ENCODE data around the gene CLSTN2. TPM values are rescaled to one million over a fixed set of nuclear protein-coding genes. Genes with fewer than 3 reads are reported as not detected.

CLSTN2 gene
- total RNA-seq, 1 donor from 2014 or later: 0.74 TPM

DNA sequence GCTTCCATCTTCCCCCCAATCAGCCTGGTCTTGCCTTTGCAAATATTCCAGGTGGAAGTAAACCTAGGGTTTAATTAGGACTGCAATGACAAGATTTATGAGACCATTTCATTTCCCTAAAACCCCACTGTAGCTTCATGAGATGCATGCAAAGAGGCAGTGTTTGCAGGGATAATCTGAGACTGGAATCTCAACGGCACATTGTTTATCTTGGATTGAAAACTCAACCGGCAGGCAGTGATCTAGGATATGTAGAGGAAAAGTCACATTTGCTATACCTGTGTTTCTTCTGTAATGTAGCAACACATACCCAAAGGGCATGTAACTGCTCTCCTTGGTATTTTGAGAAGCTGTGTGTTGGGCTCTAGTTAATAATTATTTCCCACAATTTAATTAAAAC lies 18.7 kb upstream of the CLSTN2 start:
- no peak for TF ChIP-seq CTCF (IDR thresholded peaks at IDR 0.05; ENCODE audit: unreplicated experiment)
- no peaks in the 10 kb centered on the region for H3K4me1 Mint-ChIP-seq (ENCODE audit: unreplicated experiment)
- H3K4me3 Mint-ChIP-seq (ENCODE audit: unreplicated experiment): no peak overlapping the region
- no peaks in the 10 kb centered on the region for H3K27me3 Mint-ChIP-seq (ENCODE audit: unreplicated experiment)
- no peaks in the 10 kb centered on the region for H3K9me3 Mint-ChIP-seq (ENCODE audit: unreplicated experiment)
- DNase-seq (ENCODE audit: low spot score): no peak
- no peaks in the 10 kb centered on the region for H3K36me3 Mint-ChIP-seq (ENCODE audit: low read depth, unreplicated experiment)
- no peak overlapping the region for H3K27ac Mint-ChIP-seq (ENCODE audit: unreplicated experiment)

GRCh38 chr3:139917226-139917785 lies 17.7 kb upstream of the CLSTN2 start:
- Mint-ChIP-seq H3K4me1 (ENCODE audit: unreplicated experiment) (no peaks in the 10 kb centered on the region), H3K4me3 (ENCODE audit: unreplicated experiment) (no peak overlapping the region), H3K9me3 (ENCODE audit: unreplicated experiment) (no peaks in the 10 kb centered on the region), H3K27me3 (ENCODE audit: unreplicated experiment) (no peaks in the 10 kb centered on the region), H3K36me3 (ENCODE audit: low read depth, unreplicated experiment) (no peaks in the 10 kb centered on the region), H3K27ac (ENCODE audit: unreplicated experiment) (no peak overlapping the region)
- no peak for TF ChIP-seq CTCF (IDR thresholded peaks at IDR 0.05; ENCODE audit: unreplicated experiment)
- no peak for DNase-seq (ENCODE audit: low spot score)

- TF ChIP-seq CTCF (IDR thresholded peaks at IDR 0.05; ENCODE audit: unreplicated experiment): no peak
- no peaks in the 10 kb centered on the region for H3K27me3 Mint-ChIP-seq (ENCODE audit: unreplicated experiment)
- no peak overlapping the region for H3K27ac Mint-ChIP-seq (ENCODE audit: unreplicated experiment)
- no peak overlapping the region for H3K4me3 Mint-ChIP-seq (ENCODE audit: unreplicated experiment)
- no peaks in the 10 kb centered on the region for H3K4me1 Mint-ChIP-seq (ENCODE audit: unreplicated experiment)
- H3K9me3 Mint-ChIP-seq (ENCODE audit: unreplicated experiment): no peaks in the 10 kb centered on the region
- H3K36me3 Mint-ChIP-seq (ENCODE audit: low read depth, unreplicated experiment): no peaks in the 10 kb centered on the region
- no peak for DNase-seq (ENCODE audit: low spot score)
These were observed 6.1 kb upstream of the CLSTN2 start for GRCh38 chr3:139928708-139929505.

DNA sequence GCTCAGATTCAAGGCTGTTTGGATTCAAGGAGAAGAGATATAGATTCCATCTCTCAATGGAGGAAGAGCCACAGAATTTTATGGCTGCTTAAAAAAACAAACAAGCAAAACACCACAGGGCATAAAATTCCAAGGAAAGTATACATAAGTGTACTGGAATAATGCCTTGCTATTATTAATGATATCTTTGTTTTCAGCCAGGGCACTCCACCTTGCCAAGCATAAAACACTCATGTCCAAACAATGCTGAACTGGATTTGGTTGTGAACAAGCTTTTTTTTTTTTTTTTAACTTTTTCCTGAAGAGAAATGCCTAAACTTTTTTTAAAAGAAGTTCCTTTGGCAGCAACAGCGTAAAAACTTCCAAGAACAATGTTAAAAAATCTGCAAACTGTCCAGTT lies 4.8 kb upstream of the CLSTN2 start:
- Mint-ChIP-seq H3K27ac (ENCODE audit: unreplicated experiment) (no peak overlapping the region), H3K4me3 (ENCODE audit: unreplicated experiment) (no peak overlapping the region), H3K9me3 (ENCODE audit: unreplicated experiment) (no peaks in the 10 kb centered on the region), H3K36me3 (ENCODE audit: low read depth, unreplicated experiment) (no peaks in the 10 kb centered on the region), H3K4me1 (ENCODE audit: unreplicated experiment) (no peaks in the 10 kb centered on the region), H3K27me3 (ENCODE audit: unreplicated experiment) (peaks cover 3% of the 10 kb centered on the region)
- no peak for TF ChIP-seq CTCF (IDR thresholded peaks at IDR 0.05; ENCODE audit: unreplicated experiment)
- DNase-seq (ENCODE audit: low spot score): no peak

DNA sequence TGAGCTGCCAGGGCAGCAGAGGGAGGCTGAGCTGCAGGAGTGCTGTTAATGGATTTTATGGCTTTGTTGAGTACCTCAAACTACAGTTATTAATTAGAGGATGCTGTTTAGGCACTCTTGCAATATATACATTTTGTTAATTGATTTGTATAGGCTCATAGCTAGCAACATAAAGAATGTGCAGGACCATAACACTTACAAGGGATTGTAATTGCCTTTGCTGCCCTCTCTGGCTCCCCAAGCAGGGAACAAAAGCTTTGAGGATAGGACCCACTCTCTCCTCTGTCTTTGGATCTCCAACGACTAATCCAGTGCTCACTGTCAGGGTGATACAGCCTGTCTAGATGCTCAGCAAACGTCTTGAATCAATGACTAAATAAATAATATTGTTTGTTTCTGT lies 1.2 kb upstream of the CLSTN2 start:
- no peaks in the 10 kb centered on the region for H3K36me3 Mint-ChIP-seq (ENCODE audit: low read depth, unreplicated experiment)
- peaks cover 9% of the 10 kb centered on the region for H3K4me1 Mint-ChIP-seq (ENCODE audit: unreplicated experiment)
- no peak overlapping the region for H3K27ac Mint-ChIP-seq (ENCODE audit: unreplicated experiment)
- H3K27me3 Mint-ChIP-seq (ENCODE audit: unreplicated experiment): peaks cover 9% of the 10 kb centered on the region
- no peak overlapping the region for H3K4me3 Mint-ChIP-seq (ENCODE audit: unreplicated experiment)
- no peaks in the 10 kb centered on the region for H3K9me3 Mint-ChIP-seq (ENCODE audit: unreplicated experiment)
- no peak for DNase-seq (ENCODE audit: low spot score)
- TF ChIP-seq CTCF (IDR thresholded peaks at IDR 0.05; ENCODE audit: unreplicated experiment): no peak
